Natural killer cell treated with Interleukin-12 subunit alpha and Interleukin-12 subunit beta and Interleukin-15 and Interleukin-18, amount 100 ng/mL, for 72 hours (primary cell): ENCODE results near the gene GPRC5A. TPM values are rescaled to one million over a fixed set of nuclear protein-coding genes. Genes with fewer than 3 reads are reported as not detected.

Experiments
- ATAC-seq, 2 donors: fragments of 150-1000 bp; cut with Tn5 transposase in 1 of 2; sonication (Bioruptor Pico), chemical (Tn5 transposase) in 1 of 2; 2 replicates each; pipeline ENCODE4 v1.10.0; 2021
- DNase-seq: peaks from one replicate; pipeline ENCODE4 v3.0.0; 2022; ENCODE audit warnings: low spot score
- H3K27ac Mint-ChIP-seq, 2 donors: 1 replicate in 1 of 2; 2 replicates in 1 of 2; pipeline ENCODE4 v1.8.0; 2022; ENCODE audit warnings: mixed read lengths in 2 of 2, mild to moderate bottlenecking in 1 of 2, moderate library complexity in 1 of 2
- H3K27me3 Mint-ChIP-seq, 2 donors: 1 replicate in 1 of 2; 2 replicates in 1 of 2; pipeline ENCODE4 v1.8.0; 2022; ENCODE audit warnings: mixed read lengths in 2 of 2
- H3K36me3 Mint-ChIP-seq: one replicate; pipeline ENCODE4 v1.8.0; 2022; ENCODE audit warnings: mixed read lengths
- H3K4me1 Mint-ChIP-seq, 2 donors: 1 replicate in 1 of 2; 2 replicates in 1 of 2; pipeline ENCODE4 v1.8.0; 2022; ENCODE audit warnings: low read depth in 2 of 2, mixed read lengths in 2 of 2, mild to moderate bottlenecking in 1 of 2
- H3K4me3 Mint-ChIP-seq: one replicate; pipeline ENCODE4 v1.8.0; 2022; ENCODE audit warnings: mixed read lengths
- H3K9me3 Mint-ChIP-seq: 2 replicates; pipeline ENCODE4 v1.8.0; 2022; ENCODE audit warnings: mixed read lengths
- total RNA-seq, 2 donors: library from RNA; stranded (reverse); gene quantifications; one replicate each; pipeline ENCODE4 v1.2.3, GENCODE V29; 2022

GPRC5A gene
- total RNA-seq, 2 donors from 2014 or later: not detected

DNA sequence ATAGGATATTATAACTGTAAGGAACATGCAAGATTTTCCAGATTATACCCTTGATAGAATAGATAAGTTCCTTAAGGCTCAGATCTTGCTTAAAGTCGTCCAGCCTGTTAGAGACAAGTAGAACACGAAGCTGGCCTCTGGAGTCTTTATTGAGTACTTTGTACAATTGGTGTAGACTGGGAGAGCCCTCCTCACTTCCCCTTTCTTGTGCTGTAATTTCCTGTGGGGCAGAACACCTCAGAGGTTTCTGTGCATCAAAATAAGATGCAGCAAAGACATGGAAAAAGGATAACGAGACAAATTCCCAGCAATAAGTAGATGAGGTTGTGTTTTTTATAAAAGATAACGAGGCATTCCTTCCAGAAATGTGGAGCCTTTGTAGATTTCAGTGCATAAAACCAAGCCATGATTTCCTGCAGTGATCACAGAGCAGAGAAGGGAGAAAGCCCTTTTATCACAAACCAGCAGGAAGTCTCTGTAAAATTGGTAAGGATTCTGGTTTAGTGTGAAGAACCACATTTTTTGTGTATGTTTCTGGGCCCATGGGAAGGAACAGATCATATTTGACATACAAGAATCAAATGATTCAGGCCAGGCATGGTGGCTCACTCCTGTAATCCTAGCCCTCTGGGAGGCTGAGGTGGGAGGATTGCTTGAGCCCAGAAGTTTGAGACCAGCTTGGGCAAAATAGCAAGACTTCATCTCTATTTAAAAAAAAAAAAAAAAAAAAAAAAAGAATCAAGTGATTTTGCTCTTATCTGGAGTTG, 18.0 kb downstream of the GPRC5A start:
- Mint-ChIP-seq H3K36me3 (no peaks in the 10 kb centered on the region), H3K4me3 (no peak overlapping the region), H3K27me3 (peaks cover 20 to 33% of the 10 kb centered on the region in 2 donors), H3K4me1 (peaks cover 12 to 13% of the 10 kb centered on the region in 2 donors), H3K27ac (no peak overlapping the region), H3K9me3 (no peaks in the 10 kb centered on the region)
- ATAC-seq (peak in 1 of 2 donors; percentile 18), DNase-seq (no peak)

GRCh38 chr12:12909995-12910420, 18.6 kb downstream of the GPRC5A start:
- ATAC-seq (no peak), DNase-seq (no peak)
- Mint-ChIP-seq H3K4me1 (peaks cover 12 to 13% of the 10 kb centered on the region in 2 donors), H3K27ac (no peak overlapping the region), H3K36me3 (no peaks in the 10 kb centered on the region), H3K4me3 (no peak overlapping the region), H3K9me3 (no peaks in the 10 kb centered on the region), H3K27me3 (peaks cover 20 to 32% of the 10 kb centered on the region in 2 donors)

DNA sequence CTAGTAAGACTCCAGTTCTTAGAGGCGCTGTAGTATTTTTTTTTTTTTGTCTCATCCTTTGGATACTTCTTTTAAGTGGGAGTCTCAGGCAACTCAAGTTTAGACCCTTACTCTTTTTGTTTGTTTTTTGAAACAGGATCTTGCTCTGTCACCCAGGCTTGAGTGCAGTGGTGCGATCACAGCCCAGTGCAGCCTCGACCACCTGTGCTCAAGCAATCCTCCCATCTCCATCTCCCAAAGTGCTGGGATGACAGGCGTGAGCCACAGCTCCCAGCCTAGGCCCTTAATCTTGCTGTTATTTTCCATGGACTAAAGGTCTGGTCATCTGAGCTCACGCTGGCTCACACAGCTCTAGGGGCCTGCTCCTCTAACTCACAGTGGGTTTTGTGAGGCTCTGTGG, 21.3 kb downstream of the GPRC5A start:
- ATAC-seq (no peak), DNase-seq (no peak)
- Mint-ChIP-seq H3K27me3 (peaks cover 22 to 36% of the 10 kb centered on the region in 2 donors), H3K36me3 (no peaks in the 10 kb centered on the region), H3K27ac (no peak overlapping the region), H3K9me3 (no peaks in the 10 kb centered on the region), H3K4me3 (no peak overlapping the region), H3K4me1 (peaks cover 21% of the 10 kb centered on the region in 2 donors)

- Mint-ChIP-seq H3K9me3 (no peaks in the 10 kb centered on the region), H3K4me1 (peaks cover 7 to 9% of the 10 kb centered on the region in 2 donors), H3K4me3 (no peak overlapping the region), H3K27ac (no peak overlapping the region), H3K27me3 (peaks cover 13 to 34% of the 10 kb centered on the region in 2 donors), H3K36me3 (no peaks in the 10 kb centered on the region)
- DNase-seq (no peak), ATAC-seq (no peak)
Observed at GRCh38 chr12:12915656-12916055, 24.3 kb downstream of the GPRC5A start.

- DNase-seq: peak; percentile 86
- H3K36me3 Mint-ChIP-seq: no peaks in the 10 kb centered on the region
- peaks cover 13 to 34% of the 10 kb centered on the region in 2 donors for H3K27me3 Mint-ChIP-seq
- peak overlapping the region in 1 of 2 donors; percentile 14 for H3K27ac Mint-ChIP-seq
- no peaks in the 10 kb centered on the region for H3K9me3 Mint-ChIP-seq
- H3K4me1 Mint-ChIP-seq: peaks cover 7 to 9% of the 10 kb centered on the region in 2 donors
- no peak overlapping the region for H3K4me3 Mint-ChIP-seq
- ATAC-seq: peak; percentile 89 to 90
Observed at GRCh38 chr12:12916135-12916944, 25.0 kb downstream of the GPRC5A start.

DNA sequence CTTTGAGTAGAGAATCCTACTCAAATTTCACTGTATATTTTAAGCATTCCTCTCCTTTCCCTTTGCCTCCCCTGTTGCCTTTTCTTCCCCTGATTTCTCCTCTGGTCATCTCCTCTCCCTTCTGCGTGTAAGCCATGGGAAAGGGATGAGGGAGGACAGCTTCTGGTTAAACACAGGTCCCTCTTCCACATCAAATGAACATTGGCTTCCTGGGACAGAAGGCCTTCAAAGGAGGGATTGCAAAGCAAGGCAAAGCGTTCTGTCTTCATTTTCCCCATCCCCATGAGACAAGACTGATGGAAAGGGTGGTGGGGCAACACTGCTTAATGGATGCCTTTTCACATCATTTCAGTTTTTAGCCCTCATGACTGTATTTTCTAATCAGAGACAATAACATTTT, 26.2 kb downstream of the GPRC5A start:
- Mint-ChIP-seq H3K4me3 (no peak overlapping the region), H3K9me3 (no peaks in the 10 kb centered on the region), H3K4me1 (peaks cover 7 to 9% of the 10 kb centered on the region in 2 donors)

DNA sequence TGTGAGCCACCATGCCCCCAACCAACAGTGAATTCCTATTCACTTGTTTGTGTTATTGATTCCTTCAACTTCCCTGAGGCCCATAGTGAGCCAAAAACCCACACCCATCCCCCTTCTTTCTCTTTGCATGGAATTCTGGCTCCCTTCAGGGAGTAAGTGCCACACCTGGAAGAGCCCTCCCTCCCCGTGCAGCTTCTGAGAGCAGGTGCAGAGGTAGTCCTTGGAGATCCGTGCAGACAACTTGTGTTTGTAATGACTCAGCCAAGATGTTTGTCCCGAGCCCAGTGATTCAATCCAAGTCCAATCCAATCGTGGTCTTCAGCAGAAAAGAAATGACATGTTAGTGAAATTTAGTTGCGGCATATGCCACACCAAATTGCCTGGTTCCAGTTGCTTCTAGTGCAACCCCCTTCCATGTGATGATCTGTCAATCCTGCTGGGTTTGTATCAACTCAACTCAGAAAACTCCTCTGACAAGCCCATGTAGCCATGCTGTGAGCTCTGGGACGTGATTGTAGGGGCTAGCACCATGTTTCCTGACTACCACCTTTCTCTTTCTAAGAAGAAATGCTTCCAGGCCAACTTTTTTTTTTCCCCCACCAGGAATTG, 27.5 kb downstream of the GPRC5A start:
- Mint-ChIP-seq H3K4me3 (no peak overlapping the region), H3K36me3 (no peaks in the 10 kb centered on the region), H3K27ac (no peak overlapping the region), H3K9me3 (no peaks in the 10 kb centered on the region), H3K4me1 (peaks cover 7 to 9% of the 10 kb centered on the region in 2 donors), H3K27me3 (peaks cover 13 to 25% of the 10 kb centered on the region in 2 donors)
- DNase-seq (no peak), ATAC-seq (no peak)

More for the DNA sequence above, 26.2 kb downstream of the GPRC5A start:
- DNase-seq (no peak), ATAC-seq (no peak)
- Mint-ChIP-seq H3K27me3 (peaks cover 13 to 34% of the 10 kb centered on the region in 2 donors), H3K27ac (no peak overlapping the region), H3K36me3 (no peaks in the 10 kb centered on the region)

DNA sequence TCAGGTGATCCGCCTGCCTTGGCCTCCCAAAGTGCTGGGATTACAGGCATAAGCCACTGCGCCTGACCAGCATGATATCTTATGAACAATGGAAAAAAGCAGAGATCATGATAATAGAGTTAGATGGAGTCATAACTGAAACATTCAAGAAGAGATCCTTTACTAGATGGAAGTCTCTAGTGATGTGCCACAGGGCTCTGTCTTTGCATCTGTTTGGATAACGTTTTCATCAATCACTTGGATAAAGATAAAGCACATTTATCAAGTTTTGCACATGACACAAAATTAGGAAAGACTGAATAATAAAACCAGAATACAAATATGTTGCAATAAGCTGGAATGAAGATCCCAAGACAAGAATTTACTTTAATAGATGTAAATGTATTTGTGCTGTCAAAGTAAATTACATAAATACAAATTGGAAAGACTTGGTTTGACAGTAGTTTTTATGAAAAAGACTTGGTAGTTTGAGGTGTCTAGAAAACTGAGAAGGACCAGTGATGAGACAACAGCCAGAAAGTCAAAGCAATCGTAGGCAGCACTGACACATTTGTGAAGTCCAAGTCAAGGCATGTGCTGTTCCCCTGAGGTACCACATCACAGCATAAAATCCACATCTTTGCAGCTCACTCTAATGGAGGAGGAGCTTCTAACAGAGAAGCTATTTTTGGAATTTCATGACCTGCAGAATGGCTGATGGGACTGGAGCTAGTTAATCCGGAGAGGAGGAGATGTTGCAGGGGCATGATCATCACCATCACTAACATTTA, 28.5 kb downstream of the GPRC5A start:
- peaks cover 7 to 9% of the 10 kb centered on the region in 2 donors for H3K4me1 Mint-ChIP-seq
- H3K4me3 Mint-ChIP-seq: no peak overlapping the region
- H3K36me3 Mint-ChIP-seq: no peaks in the 10 kb centered on the region
- DNase-seq (no peak), ATAC-seq (no peak)
- no peaks in the 10 kb centered on the region for H3K9me3 Mint-ChIP-seq
- H3K27me3 Mint-ChIP-seq: peaks cover 15 to 25% of the 10 kb centered on the region in 2 donors
- H3K27ac Mint-ChIP-seq: no peak overlapping the region

DNA sequence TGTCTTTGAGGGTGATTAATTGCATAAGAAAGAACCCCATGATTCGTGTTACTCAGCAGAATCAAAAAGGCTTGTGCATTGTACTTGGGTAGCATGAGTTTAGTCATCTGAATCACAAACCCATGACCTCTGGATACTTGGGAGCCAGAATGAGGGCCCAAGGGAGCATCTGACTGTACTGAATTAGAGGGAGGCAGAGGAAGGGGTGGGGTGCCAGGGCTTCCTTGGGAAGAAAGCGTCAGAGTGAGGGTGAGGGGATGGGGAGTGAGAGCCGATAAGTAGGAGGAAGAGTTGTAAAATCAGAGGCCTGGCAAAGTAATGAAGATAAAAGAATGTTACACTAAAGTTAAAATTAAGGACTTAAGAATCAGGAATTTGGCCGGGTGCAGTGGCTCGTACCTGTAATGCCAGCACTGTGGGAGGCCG, 30.8 kb downstream of the GPRC5A start:
- Mint-ChIP-seq H3K27ac (no peak overlapping the region), H3K27me3 (peaks cover 13 to 22% of the 10 kb centered on the region in 2 donors), H3K4me1 (no peaks in the 10 kb centered on the region), H3K9me3 (no peaks in the 10 kb centered on the region), H3K4me3 (no peak overlapping the region), H3K36me3 (no peaks in the 10 kb centered on the region)
- ATAC-seq (no peak), DNase-seq (no peak)

- Mint-ChIP-seq H3K4me1 (no peaks in the 10 kb centered on the region), H3K27ac (no peak overlapping the region), H3K36me3 (no peaks in the 10 kb centered on the region), H3K4me3 (no peak overlapping the region), H3K27me3 (peaks cover 9 to 15% of the 10 kb centered on the region in 2 donors), H3K9me3 (no peaks in the 10 kb centered on the region)
- DNase-seq (no peak), ATAC-seq (no peak)
Observed at GRCh38 chr12:12922978-12923377, 31.6 kb downstream of the GPRC5A start.

GRCh38 chr12:12924169-12924568, 32.8 kb downstream of the GPRC5A start:
- DNase-seq (no peak), ATAC-seq (no peak)
- Mint-ChIP-seq H3K36me3 (no peaks in the 10 kb centered on the region), H3K4me3 (no peak overlapping the region), H3K27ac (no peak overlapping the region), H3K4me1 (no peaks in the 10 kb centered on the region), H3K9me3 (no peaks in the 10 kb centered on the region), H3K27me3 (peaks cover 7 to 15% of the 10 kb centered on the region in 2 donors)

- H3K9me3 Mint-ChIP-seq: no peaks in the 10 kb centered on the region
- H3K4me3 Mint-ChIP-seq: no peak overlapping the region
- no peak for DNase-seq
- no peak overlapping the region for H3K27ac Mint-ChIP-seq
- peaks cover 7 to 10% of the 10 kb centered on the region in 2 donors for H3K27me3 Mint-ChIP-seq
- no peaks in the 10 kb centered on the region for H3K36me3 Mint-ChIP-seq
- H3K4me1 Mint-ChIP-seq: peaks cover 0 to 1% of the 10 kb centered on the region in 2 donors
- ATAC-seq: no peak
Observed at GRCh38 chr12:12925388-12925787, 34.0 kb downstream of the GPRC5A start.

- peaks cover 7 to 10% of the 10 kb centered on the region in 2 donors for H3K27me3 Mint-ChIP-seq
- H3K4me3 Mint-ChIP-seq: no peak overlapping the region
Observed at GRCh38 chr12:12926571-12927071, 35.3 kb downstream of the GPRC5A start.

More at GRCh38 chr12:12926571-12927071, 35.3 kb downstream of the GPRC5A start:
- H3K4me1 Mint-ChIP-seq: peaks cover 0 to 5% of the 10 kb centered on the region in 2 donors
- no peak for DNase-seq
- ATAC-seq: no peak
- no peaks in the 10 kb centered on the region for H3K9me3 Mint-ChIP-seq
- H3K36me3 Mint-ChIP-seq: no peaks in the 10 kb centered on the region
- H3K27ac Mint-ChIP-seq: no peak overlapping the region
